Adipocyte (in vitro differentiated cells): Measurements from ENCODE around the gene RPS14.
A peak's percentile ranks its signal among the peaks of the same experiment; 100 is the strongest.

ENCODE experiments used
- DNase-seq: peaks from one replicate; pipeline ENCODE4 v3.0.0-alpha.2; 2015; ENCODE audit warnings: low read depth
- H3K27me3 ChIP-seq: replicated peaks from 2 replicates; pipeline ENCODE4 v1.7.0; 2013; ENCODE audit warnings: mild to moderate bottlenecking, low read length, moderate library complexity; ENCODE audit not compliant: control insufficient read depth, insufficient read depth
- H3K36me3 ChIP-seq: 2 replicates; pipeline ENCODE4 v1.7.0; 2013; ENCODE audit warnings: low read length, mild to moderate bottlenecking, moderate library complexity; ENCODE audit not compliant: control insufficient read depth, insufficient read depth, severe bottlenecking
- H3K4me1 ChIP-seq: 2 replicates; pipeline ENCODE4 v1.7.0; 2013; ENCODE audit warnings: mild to moderate bottlenecking, low read length, moderate library complexity; ENCODE audit not compliant: control insufficient read depth, insufficient read depth
- H3K4me3 ChIP-seq: 2 replicates; pipeline ENCODE4 v1.7.0; 2013; ENCODE audit warnings: mild to moderate bottlenecking, low read length, moderate library complexity
- H3K9ac ChIP-seq: 2 replicates; pipeline ENCODE4 v1.7.0; 2013; ENCODE audit warnings: mild to moderate bottlenecking, low read length, moderate library complexity
- H3K9me3 ChIP-seq: 2 replicates; pipeline ENCODE4 v1.7.0; 2013; ENCODE audit warnings: mild to moderate bottlenecking, low read length, moderate library complexity; ENCODE audit not compliant: control insufficient read depth

Gene RPS14

DNA sequence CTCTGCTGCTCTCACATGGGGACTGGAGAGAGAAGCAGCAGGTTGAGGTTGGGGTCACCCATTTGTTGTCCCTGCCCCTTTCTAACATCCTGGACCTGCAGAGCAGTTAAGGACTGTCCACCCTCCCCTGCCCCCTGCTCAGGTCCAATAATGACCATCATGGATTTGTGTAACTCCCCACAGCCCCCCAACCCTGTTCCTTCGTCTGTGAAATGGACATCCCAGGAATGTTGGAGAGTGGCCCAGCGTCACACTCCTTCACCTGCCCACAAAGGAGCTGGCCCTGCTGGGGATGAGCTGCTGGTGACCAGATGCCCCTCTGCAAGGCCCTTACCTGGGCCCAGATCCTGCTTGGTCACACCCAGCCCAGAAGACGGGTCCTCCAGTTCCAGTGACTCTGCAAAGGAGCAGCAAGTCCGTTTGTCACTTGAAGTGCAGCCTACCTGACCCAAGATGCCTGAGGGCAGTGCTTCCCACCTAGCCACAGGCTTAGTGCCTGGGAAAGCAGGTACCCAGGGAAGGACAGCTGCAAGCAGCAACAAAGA, 47.2 kb downstream of the RPS14 start:
- Histone ChIP-seq H3K9ac (no peak overlapping the region), H3K27me3 (no peaks in the 10 kb centered on the region), H3K4me3 (no peak overlapping the region), H3K36me3 (peaks cover 20% of the 10 kb centered on the region), H3K9me3 (no peaks in the 10 kb centered on the region), H3K4me1 (peaks cover 6% of the 10 kb centered on the region)
- DNase-seq: no peak

DNA sequence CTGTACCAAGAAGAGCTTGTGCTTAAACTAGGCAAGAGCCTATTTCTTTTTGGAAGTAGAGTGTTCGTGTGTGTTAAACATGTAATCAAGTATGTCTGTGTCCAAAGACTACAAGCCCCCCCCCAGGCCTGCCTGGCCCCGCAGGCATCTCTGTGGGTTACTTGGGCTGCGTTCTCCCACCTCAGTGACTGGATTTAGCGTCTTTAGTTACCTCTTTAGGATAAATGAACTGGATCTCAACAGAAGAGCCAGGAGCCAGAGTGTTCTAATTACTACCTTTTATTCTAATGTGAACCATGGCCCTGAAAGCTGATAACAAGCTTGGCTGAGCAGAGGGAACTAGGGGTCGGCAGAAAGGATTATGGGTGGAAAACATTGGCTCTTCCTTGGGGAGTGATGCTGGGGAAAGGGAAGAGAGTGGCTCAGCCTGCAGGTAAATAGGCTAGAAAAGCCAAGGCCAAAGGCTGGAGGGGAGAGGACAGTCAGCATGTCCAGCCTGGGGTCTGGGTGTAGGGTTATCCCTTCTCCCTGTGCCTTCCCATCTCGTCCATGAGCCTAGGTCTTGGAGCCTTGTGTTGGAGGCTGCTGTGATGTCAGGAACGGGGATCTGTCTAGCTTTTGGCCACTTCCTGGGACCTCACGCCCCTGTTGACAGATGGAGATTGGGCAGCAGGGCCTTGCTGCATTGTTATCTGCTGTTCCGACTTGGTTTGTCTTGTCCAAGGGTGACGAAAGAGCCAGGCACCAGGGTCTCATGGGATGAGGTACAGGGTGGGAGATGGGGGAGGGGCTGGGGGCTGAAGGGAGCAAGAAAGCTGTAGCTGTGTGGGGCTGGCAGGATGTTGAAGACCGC, 47.9 kb downstream of the RPS14 start:
- Histone ChIP-seq H3K9ac (no peak overlapping the region), H3K4me3 (no peak overlapping the region), H3K4me1 (peaks cover 6% of the 10 kb centered on the region), H3K36me3 (peaks cover 22% of the 10 kb centered on the region), H3K27me3 (no peaks in the 10 kb centered on the region), H3K9me3 (no peaks in the 10 kb centered on the region)
- no peak for DNase-seq

DNA sequence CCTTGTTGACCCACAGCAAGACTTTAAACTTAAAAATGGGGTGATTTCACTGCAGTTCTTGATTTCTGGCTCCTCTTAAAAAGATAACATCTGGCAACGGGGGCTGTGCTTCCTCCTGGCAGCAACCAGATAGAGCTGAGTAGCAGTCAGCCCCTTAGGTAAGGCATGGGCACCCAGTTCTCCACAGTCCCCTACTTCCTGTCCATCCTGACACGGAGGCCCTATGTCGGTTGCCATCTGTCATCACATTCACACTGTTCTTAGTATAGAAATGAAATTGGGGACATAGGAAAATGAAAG, 48.5 kb downstream of the RPS14 start:
- Histone ChIP-seq H3K4me1 (peaks cover 6% of the 10 kb centered on the region), H3K9ac (no peak overlapping the region), H3K27me3 (no peaks in the 10 kb centered on the region), H3K4me3 (no peak overlapping the region), H3K9me3 (no peaks in the 10 kb centered on the region), H3K36me3 (peaks cover 28% of the 10 kb centered on the region)
- no peak for DNase-seq

DNA sequence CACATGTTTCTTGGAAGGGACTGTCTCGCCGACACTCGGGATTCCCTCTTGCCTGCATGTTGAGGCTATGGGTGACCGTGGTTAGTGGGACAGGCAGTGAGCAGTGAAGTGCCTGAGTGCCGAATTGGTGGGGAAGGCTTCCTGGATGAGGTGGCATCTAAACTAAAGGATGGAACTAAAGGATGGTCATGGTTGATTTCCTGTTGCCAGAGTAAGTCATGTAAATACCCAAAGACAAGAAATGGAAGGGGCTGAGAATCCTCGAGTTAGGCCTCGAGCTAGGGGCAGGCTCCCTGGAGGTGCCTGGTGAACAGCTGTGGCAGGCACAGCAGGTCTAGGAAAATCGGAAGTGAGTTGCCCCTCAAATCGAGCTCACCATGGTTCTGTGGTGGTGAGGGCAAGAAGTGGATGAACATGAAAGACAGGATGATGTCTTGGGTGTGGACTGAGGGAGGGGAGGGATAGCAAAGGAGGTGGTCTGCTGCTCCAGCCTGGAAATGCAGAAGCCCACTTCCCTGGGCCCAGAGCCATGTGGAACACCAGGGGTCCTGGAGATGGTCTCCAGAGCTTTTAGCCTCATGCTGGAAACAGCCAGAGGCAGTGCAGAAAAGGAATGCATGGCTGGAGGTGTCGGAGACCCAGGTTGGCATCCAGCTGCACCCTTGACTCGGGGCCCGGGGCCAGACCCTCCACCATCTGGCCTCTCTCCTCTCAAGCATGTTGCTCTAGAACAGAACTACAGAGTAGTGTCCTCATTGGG, 49.0 kb downstream of the RPS14 start:
- Histone ChIP-seq H3K9me3 (no peaks in the 10 kb centered on the region), H3K4me3 (no peak overlapping the region), H3K27me3 (no peaks in the 10 kb centered on the region), H3K36me3 (peaks cover 33% of the 10 kb centered on the region), H3K4me1 (peaks cover 6% of the 10 kb centered on the region), H3K9ac (no peak overlapping the region)
- DNase-seq: no peak

DNA sequence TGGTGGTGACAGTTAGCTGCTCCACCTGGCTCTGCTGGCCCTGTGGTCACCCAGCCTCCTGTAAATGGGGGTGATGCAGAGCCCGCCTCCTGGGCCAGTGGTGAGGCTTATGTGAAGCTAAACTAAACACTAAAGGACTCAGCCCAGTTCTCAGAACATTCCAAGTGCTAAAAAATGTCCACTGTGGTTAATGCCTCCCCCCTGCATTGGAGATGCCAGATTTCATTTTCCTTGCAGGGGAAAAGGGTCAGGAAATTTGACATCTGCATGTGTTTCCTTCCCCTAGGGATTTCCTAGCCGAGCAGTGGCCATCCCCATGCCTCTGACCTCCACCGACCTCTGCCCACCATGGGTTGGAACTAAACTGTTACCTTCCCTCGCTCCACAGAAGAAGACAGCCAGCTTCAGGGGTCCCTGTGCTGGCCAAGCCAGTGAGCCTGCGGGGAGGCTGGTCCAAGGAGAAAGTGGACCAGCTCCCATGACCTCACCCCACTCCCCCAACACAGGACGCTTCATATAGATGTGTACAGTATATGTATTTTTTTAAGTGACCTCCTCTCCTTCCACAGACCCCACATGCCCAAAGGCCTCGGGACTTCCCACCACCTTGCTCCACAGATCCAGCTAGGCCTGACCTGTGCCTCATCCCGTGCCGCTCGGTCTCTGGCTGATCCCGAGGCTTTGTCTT, 49.9 kb downstream of the RPS14 start:
- Histone ChIP-seq H3K36me3 (peaks cover 40% of the 10 kb centered on the region), H3K27me3 (no peaks in the 10 kb centered on the region), H3K4me3 (no peak overlapping the region), H3K9me3 (no peaks in the 10 kb centered on the region), H3K4me1 (peaks cover 6% of the 10 kb centered on the region), H3K9ac (no peak overlapping the region)
- DNase-seq: peak; percentile 45

DNA sequence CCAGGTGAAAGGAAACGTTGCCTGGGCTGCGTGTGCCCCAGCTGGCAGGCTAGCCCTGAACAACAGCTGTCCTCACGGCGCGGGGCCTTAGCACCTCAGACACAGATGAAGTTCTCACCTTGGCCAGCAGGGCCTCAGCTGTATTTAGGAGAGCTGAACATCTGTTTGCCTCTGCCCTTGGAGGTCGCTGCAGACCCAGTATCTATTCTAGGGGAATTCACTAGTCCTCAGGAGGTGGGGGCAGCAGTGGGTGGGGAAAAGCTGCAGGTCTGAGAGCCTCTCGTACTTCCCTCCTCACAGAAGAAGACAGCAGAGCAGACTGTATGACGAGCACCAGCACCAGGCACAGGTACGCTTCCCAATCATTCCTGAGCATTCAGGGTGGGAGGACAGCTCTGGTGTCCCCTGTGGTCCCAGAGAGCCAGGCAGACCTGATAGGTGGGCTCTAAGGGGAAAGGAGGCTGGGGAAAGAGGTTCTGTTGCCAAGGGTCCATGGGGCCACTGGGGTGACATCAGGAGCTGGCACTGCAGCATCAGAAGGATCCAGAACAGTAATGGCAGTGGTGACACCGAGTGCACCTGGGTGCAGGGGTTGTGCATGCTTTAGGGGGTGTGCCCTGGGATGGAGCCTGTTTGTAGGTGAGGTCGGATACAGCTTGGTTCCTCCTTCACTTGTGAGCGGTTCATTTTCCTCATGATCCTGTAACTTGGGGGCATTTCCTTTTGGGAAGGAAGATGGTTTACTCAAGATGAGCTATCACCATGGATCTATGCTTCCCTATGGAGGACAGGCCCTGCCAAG, 50.6 kb downstream of the RPS14 start:
- Histone ChIP-seq H3K9me3 (no peaks in the 10 kb centered on the region), H3K4me1 (peaks cover 6% of the 10 kb centered on the region), H3K4me3 (no peak overlapping the region), H3K9ac (no peak overlapping the region), H3K36me3 (peaks cover 46% of the 10 kb centered on the region), H3K27me3 (no peaks in the 10 kb centered on the region)
- no peak for DNase-seq

DNA sequence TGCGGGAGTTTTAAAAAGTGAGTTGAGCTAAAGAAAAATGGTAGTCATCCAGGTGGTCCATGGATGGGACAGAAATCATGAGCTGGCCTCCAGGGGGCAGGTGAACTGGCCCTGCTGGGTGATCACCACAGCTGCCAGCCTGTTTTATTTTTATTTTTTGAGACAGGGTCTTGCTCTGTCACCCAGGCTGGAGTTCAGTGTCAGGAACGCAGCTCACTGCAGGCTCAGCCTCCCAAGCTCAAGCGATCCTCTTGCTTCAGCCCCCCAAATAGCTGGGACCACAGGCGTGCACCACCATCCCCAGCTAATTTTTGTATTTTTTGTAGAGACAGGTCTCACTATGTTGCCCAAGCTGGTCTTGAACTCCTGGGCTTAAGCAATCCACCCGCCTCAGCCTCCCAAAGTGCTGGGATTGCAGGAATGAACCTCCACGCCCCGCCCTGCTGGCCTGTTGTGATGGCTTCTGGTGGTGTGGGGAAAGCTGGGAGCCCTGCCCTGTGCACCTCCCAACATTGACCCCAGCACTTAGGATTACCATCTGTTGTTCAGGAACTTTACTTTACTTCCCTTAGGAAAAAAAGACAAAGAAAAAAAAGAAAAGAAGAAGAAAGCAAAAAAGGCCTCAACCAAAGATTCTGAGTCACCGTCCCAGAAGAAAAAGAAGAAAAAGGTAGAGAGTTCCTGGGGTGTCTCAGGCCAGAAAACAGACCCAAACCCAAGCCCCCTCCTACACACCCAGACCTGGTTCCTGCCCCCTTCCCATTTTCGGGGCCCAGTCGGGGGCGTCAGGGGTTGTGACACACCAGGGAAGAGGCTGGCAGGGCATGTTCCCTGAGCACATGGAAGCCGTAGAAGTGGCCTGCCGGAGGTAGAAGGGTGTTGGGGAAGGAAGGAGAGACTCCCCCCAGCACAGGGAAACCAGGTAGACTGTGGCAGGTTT, 51.5 kb downstream of the RPS14 start:
- Histone ChIP-seq H3K36me3 (peaks cover 55% of the 10 kb centered on the region), H3K4me3 (no peak overlapping the region), H3K4me1 (peaks cover 6% of the 10 kb centered on the region), H3K9me3 (no peaks in the 10 kb centered on the region), H3K9ac (no peak overlapping the region), H3K27me3 (no peaks in the 10 kb centered on the region)
- DNase-seq: no peak

DNA sequence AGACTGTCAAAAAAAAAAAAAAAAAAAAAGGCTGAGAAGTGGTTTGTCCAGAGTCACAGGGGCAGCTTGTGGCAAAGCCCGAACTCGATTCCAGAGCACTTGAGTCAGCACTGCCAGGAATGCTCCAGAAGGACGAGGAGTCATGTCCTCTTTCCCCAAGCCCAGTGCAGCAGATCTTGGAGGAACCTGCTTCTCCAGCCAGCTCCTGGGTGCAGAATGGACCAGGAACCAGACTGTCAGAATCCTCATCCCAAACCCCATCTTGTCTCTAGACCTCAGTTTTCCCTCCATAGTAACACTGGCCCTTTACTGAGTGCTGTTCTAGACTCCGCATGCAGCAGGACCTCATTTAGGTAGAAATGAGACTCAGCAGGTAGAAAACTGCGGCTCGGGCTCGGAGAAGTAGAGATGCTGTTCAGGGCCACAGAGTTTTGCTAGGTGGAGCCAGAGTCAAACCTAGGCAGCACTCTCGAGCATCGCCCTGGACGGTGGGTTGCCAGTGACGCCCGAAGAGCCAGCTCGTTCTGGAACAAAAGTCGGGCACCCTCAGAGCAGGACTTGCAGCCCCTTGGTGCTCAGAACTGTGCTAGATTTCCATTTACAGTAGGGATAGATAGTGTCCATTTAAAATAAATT, 52.3 kb downstream of the RPS14 start:
- Histone ChIP-seq H3K4me3 (no peak overlapping the region), H3K9me3 (no peaks in the 10 kb centered on the region), H3K27me3 (no peaks in the 10 kb centered on the region), H3K9ac (no peak overlapping the region), H3K4me1 (peaks cover 6% of the 10 kb centered on the region), H3K36me3 (peaks cover 63% of the 10 kb centered on the region)
- DNase-seq: peak; percentile 12

DNA sequence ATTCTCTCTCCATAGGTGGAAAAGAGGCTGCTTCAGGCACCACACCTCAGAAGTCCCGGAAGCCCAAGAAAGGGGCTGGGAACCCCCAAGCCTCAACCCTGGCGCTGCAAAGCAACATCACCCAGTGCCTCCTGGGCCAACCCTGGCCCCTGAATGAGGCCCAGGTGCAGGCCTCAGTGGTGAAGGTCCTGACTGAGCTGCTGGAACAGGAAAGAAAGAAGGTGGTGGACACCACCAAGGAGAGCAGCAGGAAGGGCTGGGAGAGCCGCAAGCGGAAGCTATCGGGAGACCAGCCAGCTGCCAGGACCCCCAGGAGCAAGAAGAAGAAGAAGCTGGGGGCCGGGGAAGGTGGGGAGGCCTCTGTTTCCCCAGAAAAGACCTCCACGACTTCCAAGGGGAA, 53.3 kb downstream of the RPS14 start:
- Histone ChIP-seq H3K4me1 (peaks cover 6% of the 10 kb centered on the region), H3K4me3 (no peak overlapping the region), H3K27me3 (no peaks in the 10 kb centered on the region), H3K9me3 (no peaks in the 10 kb centered on the region), H3K9ac (no peak overlapping the region), H3K36me3 (peaks cover 73% of the 10 kb centered on the region)
- no peak for DNase-seq

DNA sequence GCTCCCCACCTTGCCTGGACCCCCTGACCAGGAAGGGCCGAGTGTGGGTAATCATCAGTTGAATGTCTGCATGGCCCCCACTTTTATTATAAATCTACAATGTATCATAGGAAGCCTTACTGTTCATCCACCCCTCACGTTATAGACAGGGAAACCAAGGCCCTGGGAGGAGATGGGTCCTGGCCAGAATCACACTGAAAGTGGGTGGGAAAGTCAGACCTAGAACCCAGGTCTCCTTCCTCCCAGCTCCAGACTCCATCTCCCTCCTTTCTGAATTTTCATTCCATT, 53.9 kb downstream of the RPS14 start:
- H3K4me1 ChIP-seq: peaks cover 6% of the 10 kb centered on the region
- H3K9me3 ChIP-seq: no peaks in the 10 kb centered on the region
- peaks cover 73% of the 10 kb centered on the region for H3K36me3 ChIP-seq
- H3K27me3 ChIP-seq: no peaks in the 10 kb centered on the region
- no peak overlapping the region for H3K4me3 ChIP-seq
- no peak overlapping the region for H3K9ac ChIP-seq
- DNase-seq: no peak
